Measurements from ENCODE around the gene DNAH8. TPM values are rescaled to one million over a fixed set of nuclear protein-coding genes. Genes with fewer than 3 reads are reported as not detected.
"Not testable (repeated sequence)": the region's sequence is repeated elsewhere in the genome, so short reads cannot be mapped to it uniquely, and the experiment has no call there.

The DNAH8 gene
- total and polyA plus RNA-seq, 7 donors = under 0.01 to 0.22 TPM; not detected in 5

- H3K4me3 ChIP-seq = no peak overlapping the region
- no peaks in the 10 kb centered on the region for H3K36me3 ChIP-seq
- H3K27me3 ChIP-seq = no peaks in the 10 kb centered on the region
- peaks cover 0 to under 1% (median 0%) of the 10 kb centered on the region in 4 donors for H3K4me1 ChIP-seq
- intact Hi-C loops (cut with DNase I) = no loop called here
- no peak for TF ChIP-seq EP300 (IDR thresholded peaks at IDR 0.05)
- TF ChIP-seq POLR2AphosphoS5 (IDR thresholded peaks at IDR 0.05) = no peak
- TF ChIP-seq CTCF (IDR thresholded peaks at IDR 0.05) = no peak
- H3K27ac ChIP-seq = no peak overlapping the region
- peaks cover 0 to 1% (median 0%) of the 10 kb centered on the region in 4 donors for H3K9me3 ChIP-seq
- no peak for DNase-seq
Observed at GRCh38 chr6:38696345-38696744, 18.8 kb upstream of the DNAH8 start.

GRCh38 chr6:38697846-38698245, 17.3 kb upstream of the DNAH8 start:
- Histone ChIP-seq H3K9me3 (peaks cover 0 to 1% (median 0%) of the 10 kb centered on the region in 4 donors), H3K36me3 (no peaks in the 10 kb centered on the region), H3K27ac (no peak overlapping the region), H3K4me1 (peaks cover 0 to 9% (median 1%) of the 10 kb centered on the region in 4 donors), H3K4me3 (no peak overlapping the region), H3K27me3 (no peaks in the 10 kb centered on the region)
- TF ChIP-seq CTCF (IDR thresholded peaks at IDR 0.05) (no peak), POLR2A (IDR thresholded peaks at IDR 0.05) (no peak), EP300 (IDR thresholded peaks at IDR 0.05) (no peak), POLR2AphosphoS5 (IDR thresholded peaks at IDR 0.05) (no peak)
- 89 to 90% methylated on average over 3 of the region's 3 CpGs for WGBS, 2 donors
- DNase-seq = no peak
- intact Hi-C loops (cut with DNase I) = no loop called here

GRCh38 chr6:38699702-38700101, 15.4 kb upstream of the DNAH8 start:
- H3K4me1 ChIP-seq = peaks cover 0 to 12% (median 6%) of the 10 kb centered on the region in 4 donors
- H3K27ac ChIP-seq, H3K27me3 ChIP-seq, H3K4me3 ChIP-seq, H3K9me3 ChIP-seq, H3K36me3 ChIP-seq, DNase-seq: not testable (repeated sequence)
- WGBS, 2 donors = 88 to 96% methylated on average over 3 of the region's 3 CpGs
- intact Hi-C loops (cut with DNase I) = loop anchor here (5.0 kb wide), 2 partner anchors 57 to 877 kb away; no protein-coding TSS in a partner anchor

GRCh38 chr6:38701551-38701950, 13.6 kb upstream of the DNAH8 start:
- intact Hi-C loops (cut with DNase I) = loop anchor here (5.0 kb wide), 2 partner anchors 59 to 879 kb away; no protein-coding TSS in a partner anchor
- H3K27me3 ChIP-seq = no peaks in the 10 kb centered on the region
- H3K27ac ChIP-seq = peak overlapping the region in 1 of 4 donors; percentile 92

GRCh38 chr6:38702558-38703397, 12.3 kb upstream of the DNAH8 start, which contains the start of gene GLO1:
Gene GLO1 (minus strand): TSS chr6:38703145. CDS start chr6:38703054, 91 bp downstream.
- TF ChIP-seq POLR2A (IDR thresholded peaks at IDR 0.05) (peak; percentile 78), POLR2AphosphoS5 (IDR thresholded peaks at IDR 0.05) (peak; percentile 95 to 98 (median 96)), EP300 (IDR thresholded peaks at IDR 0.05) (no peak), CTCF (IDR thresholded peaks at IDR 0.05) (no peak)
- peak within 1 kb of the TSS; percentile 92 to 97 (median 95) for H3K27ac ChIP-seq
- intact Hi-C loops (cut with DNase I) = loop anchor here (5.0 kb wide), 2 partner anchors 60 to 880 kb away; no protein-coding TSS in a partner anchor
- H3K4me3 ChIP-seq = peak within 1 kb of the TSS; percentile 68 to 95 (median 85)
- 0 to 1% methylated on average over 53 of the region's 53 CpGs for WGBS, 2 donors
- peak; percentile 99 for DNase-seq
- H3K36me3 ChIP-seq = no peaks in the 10 kb centered on the region
- H3K9me3 ChIP-seq = peaks cover 0 to 1% (median 0%) of the 10 kb centered on the region in 4 donors
- no peaks in the 10 kb centered on the region for H3K27me3 ChIP-seq
- H3K4me1 ChIP-seq = peaks cover 0 to 12% (median 6%) of the 10 kb centered on the region in 4 donors

More at GRCh38 chr6:38701551-38701950, 13.6 kb upstream of the DNAH8 start:
- no peak overlapping the region for H3K4me3 ChIP-seq
- H3K4me1 ChIP-seq = peaks cover 0 to 12% (median 6%) of the 10 kb centered on the region in 4 donors
- TF ChIP-seq POLR2A (IDR thresholded peaks at IDR 0.05) (no peak), EP300 (IDR thresholded peaks at IDR 0.05) (no peak), POLR2AphosphoS5 (IDR thresholded peaks at IDR 0.05) (no peak)
- 82 to 98% methylated on average over 3 of the region's 3 CpGs for WGBS, 2 donors
- no peaks in the 10 kb centered on the region for H3K36me3 ChIP-seq
- H3K9me3 ChIP-seq = peaks cover 0 to 1% (median 0%) of the 10 kb centered on the region in 4 donors
- DNase-seq = no peak

Measured in sigmoid colon (tissue), 7 donors.